GM12865 (cell line): ENCODE results near the gene IGLL5.

Source experiments
- DNase-seq: peaks from one replicate; pipeline ENCODE4 v3.0.0; 2010; ENCODE audit warnings: low read depth
- H3K4me3 ChIP-seq: 2 replicates; pipeline ENCODE4 v1.5.1; 2011; ENCODE audit warnings: mild to moderate bottlenecking, low read depth, low read length, control low read depth
- TF ChIP-seq, protein P1 (sequence below): IDR thresholded peaks from 2 replicates; pipeline ENCODE4 v1.5.1; 2011; ENCODE audit warnings: low read length, control low read depth, low read depth, inconsistent platforms; ENCODE audit not compliant: insufficient read depth; ENCODE audit errors: missing control alignments

Gene IGLL5

GRCh38 chr22:22854466-22854865, 33.1 kb upstream of the IGLL5 start:
- H3K4me3 ChIP-seq = no peak overlapping the region
- TF ChIP-seq, protein P1, sequence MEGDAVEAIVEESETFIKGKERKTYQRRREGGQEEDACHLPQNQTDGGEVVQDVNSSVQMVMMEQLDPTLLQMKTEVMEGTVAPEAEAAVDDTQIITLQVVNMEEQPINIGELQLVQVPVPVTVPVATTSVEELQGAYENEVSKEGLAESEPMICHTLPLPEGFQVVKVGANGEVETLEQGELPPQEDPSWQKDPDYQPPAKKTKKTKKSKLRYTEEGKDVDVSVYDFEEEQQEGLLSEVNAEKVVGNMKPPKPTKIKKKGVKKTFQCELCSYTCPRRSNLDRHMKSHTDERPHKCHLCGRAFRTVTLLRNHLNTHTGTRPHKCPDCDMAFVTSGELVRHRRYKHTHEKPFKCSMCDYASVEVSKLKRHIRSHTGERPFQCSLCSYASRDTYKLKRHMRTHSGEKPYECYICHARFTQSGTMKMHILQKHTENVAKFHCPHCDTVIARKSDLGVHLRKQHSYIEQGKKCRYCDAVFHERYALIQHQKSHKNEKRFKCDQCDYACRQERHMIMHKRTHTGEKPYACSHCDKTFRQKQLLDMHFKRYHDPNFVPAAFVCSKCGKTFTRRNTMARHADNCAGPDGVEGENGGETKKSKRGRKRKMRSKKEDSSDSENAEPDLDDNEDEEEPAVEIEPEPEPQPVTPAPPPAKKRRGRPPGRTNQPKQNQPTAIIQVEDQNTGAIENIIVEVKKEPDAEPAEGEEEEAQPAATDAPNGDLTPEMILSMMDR = no peak
- no peak for DNase-seq

- DNase-seq = no peak
- no peak overlapping the region for H3K4me3 ChIP-seq
- TF ChIP-seq, protein P1 = no peak
Measured at GRCh38 chr22:22855085-22855484, 32.5 kb upstream of the IGLL5 start.

DNA sequence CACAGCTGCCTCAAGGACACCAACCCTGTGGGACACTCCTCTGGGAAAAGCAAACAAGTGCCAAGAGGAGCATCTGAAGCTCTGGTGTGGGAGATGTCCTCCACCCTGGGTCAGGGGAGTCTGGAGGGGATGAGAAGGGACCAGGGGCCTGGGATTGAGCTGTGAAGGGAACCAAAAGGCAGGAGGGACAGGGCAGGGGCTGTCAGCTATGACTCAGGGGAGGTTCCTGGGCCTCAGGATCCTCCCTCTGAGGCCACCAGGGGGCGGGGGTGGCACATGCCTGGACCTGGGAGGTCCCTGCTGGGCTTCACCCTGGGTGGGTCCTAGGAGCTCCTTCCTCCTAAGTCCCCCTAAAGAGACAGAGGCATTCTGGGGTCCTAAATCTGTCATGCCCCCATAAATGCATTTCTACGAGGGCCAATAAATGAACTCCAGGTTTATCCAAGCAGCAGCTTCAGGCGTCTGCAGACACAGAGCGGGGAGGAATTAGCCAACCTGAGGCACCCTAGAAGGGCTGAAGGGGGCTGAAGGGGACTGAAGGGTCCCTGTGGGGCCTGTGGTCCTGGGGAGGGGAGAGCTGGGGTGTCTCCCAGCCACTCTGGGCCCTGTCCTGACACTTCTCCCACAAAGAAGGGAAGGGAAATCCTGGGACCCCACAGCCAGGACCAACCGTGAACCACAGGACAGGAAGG, 31.9 kb upstream of the IGLL5 start:
- TF ChIP-seq, protein P1 = peak; percentile 56
- peak; percentile 55 for DNase-seq
- no peak overlapping the region for H3K4me3 ChIP-seq

GRCh38 chr22:22856364-22856763, 31.3 kb upstream of the IGLL5 start:
- DNase-seq = no peak
- TF ChIP-seq, protein P1 = no peak
- H3K4me3 ChIP-seq = no peak overlapping the region

DNA sequence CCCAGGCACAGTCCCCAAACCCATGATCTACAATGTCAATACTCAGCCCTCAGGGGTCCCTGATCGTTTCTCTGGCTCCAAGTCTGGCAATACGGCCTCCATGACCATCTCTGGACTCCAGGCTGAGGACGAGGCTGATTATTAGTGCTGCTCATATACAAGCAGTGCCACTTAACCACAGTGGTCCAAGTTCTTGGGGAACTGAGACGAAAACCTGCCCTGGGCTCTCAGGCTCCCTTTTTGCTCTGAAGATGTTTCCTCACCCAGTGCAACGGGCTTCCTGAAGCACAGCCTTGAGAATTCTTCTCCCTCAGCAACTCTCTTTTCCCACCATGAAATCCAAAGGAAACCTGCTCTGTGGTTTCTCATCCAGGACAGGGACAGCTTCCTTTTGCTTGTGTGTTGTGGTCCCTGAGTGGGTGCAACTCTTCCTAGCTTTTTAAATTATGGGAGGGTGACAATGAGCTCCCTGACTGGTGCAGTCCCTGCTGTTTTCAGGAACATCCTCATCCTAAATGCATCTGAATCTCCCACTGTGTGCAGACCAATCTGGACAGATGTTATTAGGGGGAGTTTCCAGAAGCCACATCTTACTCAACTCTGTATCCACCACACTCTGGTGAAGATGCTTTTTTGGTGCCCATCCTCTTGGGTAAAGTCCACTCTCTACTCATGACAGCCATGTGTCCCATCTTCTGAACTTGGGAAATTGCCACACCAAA, 30.6 kb upstream of the IGLL5 start:
- TF ChIP-seq, protein P1 = no peak
- no peak overlapping the region for H3K4me3 ChIP-seq

GRCh38 chr22:22857607-22858558, 29.7 kb upstream of the IGLL5 start:
- DNase-seq = peak; percentile 46
- TF ChIP-seq, protein P1 = no peak
- no peak overlapping the region for H3K4me3 ChIP-seq

More for the DNA sequence above, 30.6 kb upstream of the IGLL5 start:
- no peak for DNase-seq
